MCF 10A (cell line): ENCODE results near the gene HAUS5. TPM values are rescaled to one million over a fixed set of nuclear protein-coding genes. Genes with fewer than 3 reads are reported as not detected.

Experiments used
- BruUV-seq: library from RNA; stranded (reverse); fragments of 400-500 nt; replicated peaks from 2 replicates; lab custom pipeline; 2021; lab: Mats Ljungman, UMichigan
- CTCF ChIA-PET: fragments of 300-600 bp; sonication (Branson Sonifier 250); formaldehyde crosslinking; extraction: SDS; loops from one replicate; lab custom pipeline; 2021; ENCODE audit warnings: antibody characterized with exemption, inconsistent platforms; lab: Yijun Ruan, JAX
- POLR2A ChIA-PET: fragments of 300-600, 350-650 bp; sonication (Branson Sonifier 250); formaldehyde crosslinking; extraction: SDS; loops from one replicate; lab custom pipeline; 2020; ENCODE audit warnings: antibody characterized with exemption, inconsistent platforms; lab: Yijun Ruan, JAX
- DNase-seq: peaks from one replicate; pipeline ENCODE4 v3.0.0-alpha.2; 2018; ENCODE audit not compliant: unreplicated experiment
- H3K27ac Mint-ChIP-seq: one replicate; pipeline ENCODE4 v1.8.0; 2022; ENCODE audit warnings: mild to moderate bottlenecking, low read depth, mixed read lengths; ENCODE audit not compliant: unreplicated experiment
- H3K27me3 Mint-ChIP-seq: one replicate; pipeline ENCODE4 v1.8.0; 2022; ENCODE audit warnings: mixed read lengths; ENCODE audit not compliant: insufficient read depth, unreplicated experiment
- H3K36me3 Mint-ChIP-seq: one replicate; pipeline ENCODE4 v1.8.0; 2022; ENCODE audit warnings: mild to moderate bottlenecking, moderate library complexity, mixed read lengths; ENCODE audit not compliant: insufficient read depth, unreplicated experiment
- H3K4me1 Mint-ChIP-seq: one replicate; pipeline ENCODE4 v1.8.0; 2022; ENCODE audit warnings: mixed read lengths; ENCODE audit not compliant: insufficient read depth, unreplicated experiment
- H3K4me3 Mint-ChIP-seq: one replicate; pipeline ENCODE4 v1.8.0; 2022; ENCODE audit warnings: mild to moderate bottlenecking, moderate library complexity, mixed read lengths; ENCODE audit not compliant: unreplicated experiment
- H3K9me3 Mint-ChIP-seq: one replicate; pipeline ENCODE4 v1.8.0; 2022; ENCODE audit warnings: mixed read lengths; ENCODE audit not compliant: unreplicated experiment
- intact Hi-C: fragments of 100-400 bp; cut with micrococcal nuclease; formaldehyde crosslinking; loops from 2 replicates; pipeline ENCODE4 v1.14.1; 2022
- total RNA-seq: library from RNA; stranded (reverse); gene quantifications from 2 replicates; pipeline ENCODE4 v1.2.3, GENCODE V29; 2022
- TF ChIP-seq, protein P1 (sequence below): fragments of 200-600 bp; IDR thresholded peaks from one replicate; pipeline ENCODE4 v1.8.0; 2022; ENCODE audit warnings: antibody characterized with exemption, mild to moderate bottlenecking; ENCODE audit not compliant: unreplicated experiment

The HAUS5 gene
- total RNA-seq, 1 experiment from 2014 or later = 10.6 TPM

DNA sequence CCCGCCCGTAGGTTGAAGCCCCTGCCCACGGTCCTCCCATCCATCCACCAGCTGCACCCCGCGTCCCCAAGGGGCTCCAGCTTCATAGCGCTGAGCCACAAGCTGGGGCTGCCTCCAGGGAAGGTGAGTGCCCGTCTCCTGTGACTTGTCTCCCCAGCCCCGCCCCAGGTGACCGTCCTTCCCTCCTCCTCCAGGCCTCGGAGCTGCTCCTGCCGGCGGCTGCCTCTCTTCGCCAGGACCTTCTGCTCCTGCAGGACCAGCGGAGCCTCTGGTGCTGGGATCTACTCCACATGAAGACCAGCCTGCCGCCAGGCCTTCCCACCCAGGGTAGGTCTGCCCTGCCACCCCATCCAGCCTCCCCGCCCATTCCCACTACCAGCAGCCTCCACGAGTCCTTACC is 7.5 kb downstream of the HAUS5 start:
- Mint-ChIP-seq H3K4me1 (no peaks in the 10 kb centered on the region), H3K9me3 (no peaks in the 10 kb centered on the region), H3K36me3 (peaks cover 14% of the 10 kb centered on the region), H3K27me3 (no peaks in the 10 kb centered on the region), H3K4me3 (no peak overlapping the region), H3K27ac (no peak overlapping the region)
- no TSS peak for BruUV-seq
- intact Hi-C loops = no loop called here
- ChIA-PET CTCF (interaction anchor here (0.6 kb wide), 1 partner anchor 117 kb away, joined by 3 read pairs; no protein-coding TSS in a partner anchor), POLR2A (interaction anchor here (0.6 kb wide), 1 partner anchor 146 kb away, joined by 3 read pairs; no protein-coding TSS in a partner anchor)
- no peak for DNase-seq
- TF ChIP-seq, protein P1, sequence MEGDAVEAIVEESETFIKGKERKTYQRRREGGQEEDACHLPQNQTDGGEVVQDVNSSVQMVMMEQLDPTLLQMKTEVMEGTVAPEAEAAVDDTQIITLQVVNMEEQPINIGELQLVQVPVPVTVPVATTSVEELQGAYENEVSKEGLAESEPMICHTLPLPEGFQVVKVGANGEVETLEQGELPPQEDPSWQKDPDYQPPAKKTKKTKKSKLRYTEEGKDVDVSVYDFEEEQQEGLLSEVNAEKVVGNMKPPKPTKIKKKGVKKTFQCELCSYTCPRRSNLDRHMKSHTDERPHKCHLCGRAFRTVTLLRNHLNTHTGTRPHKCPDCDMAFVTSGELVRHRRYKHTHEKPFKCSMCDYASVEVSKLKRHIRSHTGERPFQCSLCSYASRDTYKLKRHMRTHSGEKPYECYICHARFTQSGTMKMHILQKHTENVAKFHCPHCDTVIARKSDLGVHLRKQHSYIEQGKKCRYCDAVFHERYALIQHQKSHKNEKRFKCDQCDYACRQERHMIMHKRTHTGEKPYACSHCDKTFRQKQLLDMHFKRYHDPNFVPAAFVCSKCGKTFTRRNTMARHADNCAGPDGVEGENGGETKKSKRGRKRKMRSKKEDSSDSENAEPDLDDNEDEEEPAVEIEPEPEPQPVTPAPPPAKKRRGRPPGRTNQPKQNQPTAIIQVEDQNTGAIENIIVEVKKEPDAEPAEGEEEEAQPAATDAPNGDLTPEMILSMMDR = no peak

DNA sequence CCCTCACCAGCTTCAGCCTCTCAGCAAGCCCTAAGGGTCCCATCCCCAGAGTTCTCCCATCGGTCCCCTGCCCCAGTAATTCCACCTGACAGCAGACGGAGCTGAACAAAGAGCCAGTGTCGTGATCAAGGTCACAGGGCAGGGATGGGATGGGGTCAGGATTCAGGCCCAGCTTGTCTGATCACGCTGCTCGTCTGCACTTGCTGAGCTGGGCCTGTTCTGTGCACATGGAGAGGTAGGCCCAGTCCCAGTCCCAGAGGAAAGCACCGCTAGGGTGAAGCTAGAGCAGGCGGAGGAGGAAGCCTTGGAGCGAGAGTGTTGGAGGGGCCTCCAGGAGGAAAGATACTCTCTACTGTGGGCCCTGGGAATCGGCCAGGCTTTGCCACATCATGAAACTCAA is 9.2 kb downstream of the HAUS5 start:
- no peaks in the 10 kb centered on the region for H3K27me3 Mint-ChIP-seq
- BruUV-seq = no TSS peak
- H3K27ac Mint-ChIP-seq = no peak overlapping the region
- CTCF ChIA-PET = no interaction called here
- no peaks in the 10 kb centered on the region for H3K9me3 Mint-ChIP-seq
- no peak for DNase-seq
- TF ChIP-seq, protein P1 = no peak
- intact Hi-C loops = no loop called here
- POLR2A ChIA-PET = no interaction called here
- H3K4me3 Mint-ChIP-seq = no peak overlapping the region
- peaks cover 6% of the 10 kb centered on the region for H3K36me3 Mint-ChIP-seq
- H3K4me1 Mint-ChIP-seq = no peaks in the 10 kb centered on the region

DNA sequence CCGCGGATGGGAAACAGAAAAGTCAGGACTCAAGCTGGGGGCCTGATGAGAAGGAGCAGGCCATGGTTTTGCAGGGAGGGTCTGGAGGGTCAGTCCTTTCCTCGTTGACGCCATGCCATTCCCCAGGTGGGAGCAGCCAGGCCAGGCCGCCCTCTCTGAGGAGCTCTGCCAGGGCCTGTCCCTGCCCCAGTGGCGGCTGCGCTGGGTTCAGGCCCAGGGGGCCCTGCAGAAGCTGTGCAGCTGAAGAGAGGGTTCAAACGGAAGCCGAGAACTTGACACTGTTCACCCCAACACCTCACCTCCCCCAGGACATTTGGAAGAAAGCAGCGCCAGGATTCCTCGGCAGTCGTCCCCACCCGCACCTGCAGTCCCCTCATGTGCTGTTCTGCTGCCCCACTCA is 10.2 kb downstream of the HAUS5 start:
- Mint-ChIP-seq H3K27ac (no peak overlapping the region), H3K4me3 (no peak overlapping the region), H3K9me3 (no peaks in the 10 kb centered on the region), H3K36me3 (peaks cover 6% of the 10 kb centered on the region), H3K4me1 (no peaks in the 10 kb centered on the region), H3K27me3 (no peaks in the 10 kb centered on the region)
- POLR2A ChIA-PET = no interaction called here
- TF ChIP-seq, protein P1 = no peak
- CTCF ChIA-PET = interaction anchor here (0.7 to 1.2 kb wide), 3 partner anchors 31 to 154 kb away, joined by 3 read pairs; no protein-coding TSS in a partner anchor
- intact Hi-C loops = no loop called here
- BruUV-seq = no TSS peak
- no peak for DNase-seq

DNA sequence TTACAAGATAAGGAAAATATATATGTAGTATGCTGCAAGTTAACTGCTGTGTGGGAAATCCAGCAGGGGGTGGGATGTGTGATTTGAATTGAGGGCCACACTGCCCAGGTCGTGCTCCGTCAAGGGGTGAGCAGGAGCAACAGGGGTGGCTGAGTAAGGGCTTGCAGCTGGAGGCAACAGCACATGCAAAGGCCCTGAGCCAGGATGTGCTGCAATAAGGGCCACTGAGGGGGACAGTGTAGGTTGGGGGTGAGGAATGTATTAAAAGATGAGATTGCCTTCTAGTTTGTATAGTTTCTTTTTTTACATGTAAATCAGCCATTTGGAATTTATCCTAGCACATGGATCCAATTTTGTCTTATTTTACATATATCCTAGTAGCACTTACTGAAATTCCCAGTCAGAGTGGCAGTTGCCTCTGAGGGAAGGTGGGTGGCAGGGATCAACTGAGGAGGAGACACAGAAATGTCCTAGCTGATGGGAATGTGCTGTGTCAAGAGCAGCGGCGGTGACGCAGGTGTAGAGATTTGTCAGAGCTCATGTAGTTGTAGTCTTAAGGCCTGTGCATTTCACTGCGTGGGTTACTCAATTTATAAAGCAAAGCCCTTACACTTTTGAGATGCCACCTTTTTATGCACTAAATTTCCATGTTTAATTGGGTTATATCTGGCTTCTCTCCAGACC is 10.9 kb downstream of the HAUS5 start:
- no peaks in the 10 kb centered on the region for H3K27me3 Mint-ChIP-seq

More for the DNA sequence above, 10.9 kb downstream of the HAUS5 start:
- intact Hi-C loops = no loop called here
- Mint-ChIP-seq H3K36me3 (peaks cover 7% of the 10 kb centered on the region), H3K27ac (no peak overlapping the region), H3K4me1 (no peaks in the 10 kb centered on the region), H3K4me3 (no peak overlapping the region), H3K9me3 (no peaks in the 10 kb centered on the region)
- CTCF ChIA-PET = interaction anchor here (1.2 to 1.3 kb wide), 3 partner anchors 32 to 75 kb away, joined by 3 to 5 read pairs (median 3); no protein-coding TSS in a partner anchor
- BruUV-seq = no TSS peak
- DNase-seq = no peak
- POLR2A ChIA-PET = interaction anchor here (1.1 to 1.5 kb wide), 2 partner anchors 19 to 21 kb away, joined by 4 read pairs; no protein-coding TSS in a partner anchor
- TF ChIP-seq, protein P1 = no peak
